CD4-positive, alpha-beta memory T cell (primary cell): ENCODE results near the gene CEACAM4. TPM values are rescaled to one million over a fixed set of nuclear protein-coding genes. Genes with fewer than 3 reads are reported as not detected.

Experiments
- CTCF ChIA-PET: fragments of 350-600 bp; sonication (Branson Sonifier 250); formaldehyde crosslinking; loops from one replicate; lab custom pipeline; 2021; ENCODE audit warnings: inconsistent platforms; ENCODE audit not compliant: partially characterized antibody; lab: Charles Lee
- POLR2A ChIA-PET: fragments of 350-600 bp; sonication (Branson Sonifier 250); formaldehyde crosslinking; loops from one replicate; lab custom pipeline; 2021; ENCODE audit not compliant: partially characterized antibody; lab: Charles Lee
- DNase-seq, 5 donors: peaks; one replicate each; pipeline versions ENCODE4 v3.0.0 to v3.0.0-alpha.2; 2020 to 2022; ENCODE audit warnings: mixed read lengths in 1 of 5
- H3K27ac ChIP-seq: one replicate; pipeline ENCODE4 v1.7.0; 2013; ENCODE audit warnings: low read depth, low read length
- H3K27me3 ChIP-seq: 2 replicates; pipeline ENCODE4 v1.7.0; 2013; ENCODE audit warnings: mild to moderate bottlenecking, low read length, moderate library complexity; ENCODE audit not compliant: insufficient read depth
- H3K36me3 ChIP-seq: 2 replicates; pipeline ENCODE4 v1.7.0; 2013; ENCODE audit warnings: mild to moderate bottlenecking, low read length, moderate library complexity; ENCODE audit not compliant: insufficient read depth
- H3K4me1 ChIP-seq: 2 replicates; pipeline ENCODE4 v1.7.0; 2013; ENCODE audit warnings: mild to moderate bottlenecking, low read length, moderate library complexity; ENCODE audit not compliant: insufficient read depth
- H3K4me3 ChIP-seq, 2 donors: one replicate each; pipeline ENCODE4 v1.7.0; 2013; ENCODE audit warnings: low read length in 2 of 2, mild to moderate bottlenecking in 1 of 2
- H3K9me3 ChIP-seq, 2 donors: one replicate each; pipeline ENCODE4 v1.7.0; 2013; ENCODE audit warnings: low read length in 2 of 2, control low read depth in 1 of 2; ENCODE audit not compliant: control insufficient read depth in 1 of 2
- H3K27ac Mint-ChIP-seq, 7 donors: one replicate each; pipeline ENCODE4 v1.8.0; 2020 to 2021; ENCODE audit warnings: mixed read lengths in 7 of 7, mild to moderate bottlenecking in 6 of 7, inconsistent platforms in 3 of 7, moderate library complexity in 3 of 7
- H3K27me3 Mint-ChIP-seq, 2 donors: one replicate each; pipeline ENCODE4 v1.8.0; 2020 to 2021; ENCODE audit warnings: mixed read lengths in 2 of 2
- H3K36me3 Mint-ChIP-seq, 2 donors: one replicate each; pipeline ENCODE4 v1.8.0; 2020 to 2021; ENCODE audit warnings: mixed read lengths in 2 of 2, inconsistent platforms in 1 of 2, mild to moderate bottlenecking in 1 of 2
- H3K4me1 Mint-ChIP-seq, 4 donors: one replicate each; pipeline ENCODE4 v1.8.0; 2020 to 2021; ENCODE audit warnings: mixed read lengths in 4 of 4, mild to moderate bottlenecking in 1 of 4
- H3K4me3 Mint-ChIP-seq, 8 donors: one replicate each; pipeline ENCODE4 v1.8.0; 2020 to 2021; ENCODE audit warnings: mixed read lengths in 8 of 8, mild to moderate bottlenecking in 7 of 8, moderate library complexity in 6 of 8, inconsistent platforms in 3 of 8
- H3K9me3 Mint-ChIP-seq, 8 donors: one replicate each; pipeline ENCODE4 v1.8.0; 2020 to 2021; ENCODE audit warnings: mixed read lengths in 8 of 8, mild to moderate bottlenecking in 5 of 8, inconsistent platforms in 3 of 8, moderate library complexity in 1 of 8
- intact Hi-C: fragments of 100-400 bp; cut with micrococcal nuclease; formaldehyde crosslinking; loops from one replicate; pipeline ENCODE4 v1.15.1; 2023
- polyA plus RNA-seq, 2 donors: library from polyadenylated mRNA; unstranded; fragments of 300-500 nt; fragmentation: Illumina TruSeq; gene quantifications; one replicate each; pipeline ENCODE4 v1.2.3, GENCODE V29; 2021
- total RNA-seq, 2 experiments: library from RNA; stranded (reverse); gene quantifications; one replicate each; pipeline ENCODE4 v1.2.3, GENCODE V29; 2021

The CEACAM4 gene
- total and polyA plus RNA-seq, 4 experiments from 2014 or later: 0.28 to 0.64 TPM; not detected in 2

- peaks cover 7 to 11% of the 10 kb centered on the region in 2 donors for H3K27me3 Mint-ChIP-seq
- H3K27ac Mint-ChIP-seq: no peak overlapping the region
- Histone ChIP-seq H3K4me3 (no peak overlapping the region), H3K9me3 (no peaks in the 10 kb centered on the region), H3K27ac (no peak overlapping the region), H3K27me3 (peaks cover 8% of the 10 kb centered on the region), H3K36me3 (no peaks in the 10 kb centered on the region), H3K4me1 (peaks cover 9% of the 10 kb centered on the region)
- ChIA-PET CTCF (interaction anchor here (1.0 to 8.5 kb wide), 14 partner anchors 10 to 392 kb away, joined by 3 to 96 read pairs (median 4); partner anchors contain the start of genes B9D2 and CEACAM21), POLR2A (interaction anchor here (1.0 to 2.0 kb wide), 5 partner anchors 20 to 146 kb away, joined by 3 to 6 read pairs (median 4); partner anchors contain the start of gene CEACAM21)
- peaks cover 7 to 11% (median 11%) of the 10 kb centered on the region in 4 donors for H3K4me1 Mint-ChIP-seq
- no peak overlapping the region for H3K4me3 Mint-ChIP-seq
- DNase-seq: no peak
- no peaks in the 10 kb centered on the region for H3K36me3 Mint-ChIP-seq
- intact Hi-C loops: loop anchor here (1.0 kb wide), 2 partner anchors 54 to 147 kb away; no protein-coding TSS in a partner anchor
- H3K9me3 Mint-ChIP-seq: no peaks in the 10 kb centered on the region
Observed at GRCh38 chr19:41595890-41596280, 31.0 kb downstream of the CEACAM4 start.

DNA sequence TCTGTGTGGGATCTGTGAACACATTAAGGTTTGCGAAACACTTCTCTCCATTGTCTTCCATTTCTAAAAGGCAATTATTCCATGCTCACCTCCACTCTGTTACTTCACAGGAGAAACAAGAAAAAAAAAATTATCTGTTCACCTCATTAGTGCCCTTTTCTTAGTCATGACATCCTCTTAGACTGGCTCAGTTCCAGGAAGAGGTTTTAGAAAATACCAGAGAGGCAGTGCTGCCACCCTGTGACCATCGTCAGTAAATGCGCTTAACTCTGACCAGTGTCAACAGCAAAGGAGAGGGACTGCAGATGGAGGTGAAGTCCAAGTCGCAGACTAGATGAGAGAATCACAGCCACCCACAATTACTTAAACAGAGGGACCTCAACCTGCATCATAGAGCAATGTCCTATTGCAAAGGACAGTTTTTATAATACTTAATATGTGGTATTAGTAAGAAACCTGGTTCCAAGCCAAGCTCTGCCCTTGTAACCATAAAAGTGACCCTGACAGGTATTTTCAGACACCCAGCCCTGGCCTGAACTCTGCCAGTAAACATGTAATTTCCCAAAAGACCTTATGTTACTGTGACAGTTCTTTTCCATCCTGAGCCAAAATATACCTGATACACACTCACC is 31.5 kb downstream of the CEACAM4 start:
- POLR2A ChIA-PET: interaction anchor here (1.0 to 2.0 kb wide), 5 partner anchors 19 to 146 kb away, joined by 3 to 6 read pairs (median 4); partner anchors contain the start of gene CEACAM21

DNA sequence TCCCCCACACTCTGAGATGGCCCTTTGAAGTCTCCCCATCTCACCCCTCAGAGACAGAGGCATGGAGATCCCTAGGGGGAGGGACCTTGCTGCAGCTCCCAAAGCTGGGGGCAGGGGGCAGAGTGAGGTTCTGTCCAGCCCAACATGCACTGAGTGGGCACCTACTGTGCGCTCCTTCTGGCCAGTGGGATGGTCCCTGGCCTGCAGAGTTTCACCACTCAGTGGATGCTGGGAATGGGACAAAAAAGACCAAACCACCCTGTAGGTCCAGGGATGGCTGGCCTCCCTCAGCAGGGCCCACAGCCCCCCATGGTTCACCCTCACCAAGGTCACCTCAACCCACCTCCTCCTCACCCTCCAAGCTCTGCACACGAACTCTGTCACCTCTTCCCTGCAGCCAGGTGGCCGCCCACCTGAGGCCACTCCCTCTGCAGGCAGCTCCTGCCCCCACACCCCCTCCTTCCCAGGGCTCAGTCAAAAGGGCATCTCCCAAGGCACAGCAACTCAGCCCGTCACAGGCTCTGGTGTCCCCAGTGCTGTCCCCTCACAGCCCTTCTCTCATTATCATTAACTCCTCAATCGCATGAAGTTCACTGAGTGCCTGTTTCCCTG is 34.8 kb downstream of the CEACAM4 start:
- peaks cover 3 to 5% of the 10 kb centered on the region in 2 donors for H3K27me3 Mint-ChIP-seq
- Histone ChIP-seq H3K4me3 (no peak overlapping the region), H3K36me3 (no peaks in the 10 kb centered on the region), H3K9me3 (no peaks in the 10 kb centered on the region), H3K27me3 (peaks cover 8% of the 10 kb centered on the region), H3K4me1 (peaks cover 9% of the 10 kb centered on the region), H3K27ac (no peak overlapping the region)
- no peak overlapping the region for H3K27ac Mint-ChIP-seq
- H3K36me3 Mint-ChIP-seq: peaks cover 9 to 10% of the 10 kb centered on the region in 2 donors
- no peak for DNase-seq
- POLR2A ChIA-PET: no interaction called here
- intact Hi-C loops: no loop called here
- CTCF ChIA-PET: interaction anchor here (7.1 kb wide), 1 partner anchor 21 kb away, joined by 59 read pairs; no protein-coding TSS in a partner anchor
- peaks cover 4 to 9% (median 6%) of the 10 kb centered on the region in 4 donors for H3K4me1 Mint-ChIP-seq
- H3K9me3 Mint-ChIP-seq: peaks cover 0 to 1% (median 0%) of the 10 kb centered on the region in 8 donors
- no peak overlapping the region for H3K4me3 Mint-ChIP-seq

More for the DNA sequence above, 31.5 kb downstream of the CEACAM4 start:
- H3K4me3 Mint-ChIP-seq: no peak overlapping the region
- H3K36me3 Mint-ChIP-seq: no peaks in the 10 kb centered on the region
- Histone ChIP-seq H3K27ac (no peak overlapping the region), H3K27me3 (peaks cover 8% of the 10 kb centered on the region), H3K4me1 (peaks cover 9% of the 10 kb centered on the region), H3K36me3 (no peaks in the 10 kb centered on the region), H3K4me3 (no peak overlapping the region), H3K9me3 (no peaks in the 10 kb centered on the region)
- DNase-seq: peak; percentile 71 to 76 (median 75)
- H3K27ac Mint-ChIP-seq: peak overlapping the region in 1 of 7 donors; percentile 53
- intact Hi-C loops: loop anchor here (1.0 kb wide), 2 partner anchors 53 to 146 kb away; no protein-coding TSS in a partner anchor
- CTCF ChIA-PET: interaction anchor here (1.0 to 8.5 kb wide), 10 partner anchors 14 to 391 kb away, joined by 3 to 96 read pairs (median 4); partner anchors contain the start of gene B9D2
- no peaks in the 10 kb centered on the region for H3K9me3 Mint-ChIP-seq
- peaks cover 7 to 11% (median 11%) of the 10 kb centered on the region in 4 donors for H3K4me1 Mint-ChIP-seq
- H3K27me3 Mint-ChIP-seq: peaks cover 7 to 10% of the 10 kb centered on the region in 2 donors

GRCh38 chr19:41590936-41591335 is 35.9 kb downstream of the CEACAM4 start:
- CTCF ChIA-PET: interaction anchor here (1.1 to 1.2 kb wide), 3 partner anchors 20 to 142 kb away, joined by 3 to 4 read pairs (median 4); no protein-coding TSS in a partner anchor
- POLR2A ChIA-PET: no interaction called here

GRCh38 chr19:41589371-41589770 is 37.5 kb downstream of the CEACAM4 start:
- ChIA-PET CTCF (no interaction called here), POLR2A (no interaction called here)
- H3K36me3 Mint-ChIP-seq: peaks cover 17 to 35% of the 10 kb centered on the region in 2 donors
- no peak overlapping the region for H3K27ac Mint-ChIP-seq
- Histone ChIP-seq H3K27ac (no peak overlapping the region), H3K27me3 (peaks cover 8% of the 10 kb centered on the region), H3K9me3 (no peaks in the 10 kb centered on the region), H3K36me3 (peaks cover 18% of the 10 kb centered on the region), H3K4me3 (no peak overlapping the region), H3K4me1 (no peaks in the 10 kb centered on the region)
- peaks cover 0 to under 1% (median 0%) of the 10 kb centered on the region in 4 donors for H3K4me1 Mint-ChIP-seq
- intact Hi-C loops: no loop called here
- DNase-seq: no peak
- no peak overlapping the region for H3K4me3 Mint-ChIP-seq
- H3K27me3 Mint-ChIP-seq: no peaks in the 10 kb centered on the region
- H3K9me3 Mint-ChIP-seq: peaks cover 0 to 1% (median 0%) of the 10 kb centered on the region in 8 donors

More at GRCh38 chr19:41590936-41591335, 35.9 kb downstream of the CEACAM4 start:
- intact Hi-C loops: no loop called here
- Mint-ChIP-seq H3K9me3 (peaks cover 0 to 1% (median 0%) of the 10 kb centered on the region in 8 donors), H3K27ac (no peak overlapping the region), H3K27me3 (peaks cover 3 to 5% of the 10 kb centered on the region in 2 donors), H3K36me3 (peaks cover 9 to 19% of the 10 kb centered on the region in 2 donors), H3K4me3 (no peak overlapping the region), H3K4me1 (peaks cover 4 to 9% (median 6%) of the 10 kb centered on the region in 4 donors)
- Histone ChIP-seq H3K4me1 (peaks cover 9% of the 10 kb centered on the region), H3K9me3 (no peaks in the 10 kb centered on the region), H3K27me3 (peaks cover 8% of the 10 kb centered on the region), H3K36me3 (peaks cover 2% of the 10 kb centered on the region), H3K4me3 (no peak overlapping the region), H3K27ac (no peak overlapping the region)
- no peak for DNase-seq

- Mint-ChIP-seq H3K27me3 (no peaks in the 10 kb centered on the region), H3K9me3 (peaks cover 0 to 1% (median 0%) of the 10 kb centered on the region in 8 donors), H3K4me1 (no peaks in the 10 kb centered on the region), H3K4me3 (peak overlapping the region in 1 of 8 donors; percentile 34), H3K27ac (peak overlapping the region in 2 of 7 donors; percentile 7 to 49), H3K36me3 (peaks cover 24 to 41% of the 10 kb centered on the region in 2 donors)
- ChIA-PET CTCF (no interaction called here), POLR2A (no interaction called here)
- Histone ChIP-seq H3K27me3 (peaks cover 7% of the 10 kb centered on the region), H3K4me3 (no peak overlapping the region), H3K4me1 (no peaks in the 10 kb centered on the region), H3K27ac (no peak overlapping the region), H3K36me3 (peaks cover 25% of the 10 kb centered on the region), H3K9me3 (no peaks in the 10 kb centered on the region)
- intact Hi-C loops: no loop called here
- DNase-seq: no peak
Observed at GRCh38 chr19:41588497-41589209, 38.2 kb downstream of the CEACAM4 start.
